H1 (cell line): Measurements from ENCODE around the gene PLD5. TPM values are rescaled to one million over a fixed set of nuclear protein-coding genes. Genes with fewer than 3 reads are reported as not detected.
A peak's percentile ranks its signal among the peaks of the same experiment; 100 is the strongest.

ENCODE experiments used
- CTCF ChIA-PET: fragments of 300-600 bp; sonication (Branson Sonifier 250); formaldehyde crosslinking; loops from one replicate; lab custom pipeline; 2021; ENCODE audit not compliant: partially characterized antibody; lab: Charles Lee
- POLR2A ChIA-PET: fragments of 300-600 bp; sonication (Branson Sonifier 250); formaldehyde crosslinking; loops from one replicate; lab custom pipeline; 2021; ENCODE audit warnings: inconsistent platforms; ENCODE audit not compliant: partially characterized antibody; lab: Charles Lee
- DNase-seq, 2 experiments: peaks; one replicate each; pipeline versions ENCODE4 v3.0.0 to v3.0.0-alpha.2; 2010 to 2022; ENCODE audit warnings: low spot score in 2 of 2, low read depth in 1 of 2, mixed read lengths in 1 of 2
- FAIRE-seq: peaks from 2 replicates; lab custom pipeline; 2011; peaks lifted over from hg19 to GRCh38; lab: Jason Lieb, UNC
- H2AFZ ChIP-seq: 2 replicates; pipeline ENCODE4 v1.8.1; 2012; ENCODE audit warnings: low read length, inconsistent platforms
- H2AK5ac ChIP-seq: 2 replicates; pipeline ENCODE4 v1.6.1; 2013; ENCODE audit warnings: low read depth, low read length
- H2BK120ac ChIP-seq: replicated peaks from 2 replicates; pipeline ENCODE3; 2013; ENCODE audit warnings: low read depth, low read length, inconsistent platforms
- H2BK12ac ChIP-seq: 2 replicates; pipeline ENCODE4 v1.6.1; 2013; ENCODE audit warnings: low read depth, low read length
- H2BK15ac ChIP-seq: 2 replicates; pipeline ENCODE4 v1.6.1; 2013; ENCODE audit warnings: low read length
- H2BK20ac ChIP-seq: 2 replicates; pipeline ENCODE4 v1.6.1; 2013; ENCODE audit warnings: low read length
- H2BK5ac ChIP-seq: 2 replicates; pipeline ENCODE4 v1.6.1; 2013; ENCODE audit warnings: low read depth, low read length
- H3K14ac ChIP-seq: 2 replicates; pipeline ENCODE4 v1.6.1; 2013; ENCODE audit warnings: inconsistent platforms; ENCODE audit not compliant: insufficient read length
- H3K18ac ChIP-seq: 2 replicates; pipeline ENCODE4 v1.6.1; 2013; ENCODE audit warnings: low read length; ENCODE audit errors: extremely low read depth
- H3K23ac ChIP-seq: 2 replicates; pipeline ENCODE4 v1.6.1; 2013; ENCODE audit warnings: inconsistent platforms; ENCODE audit not compliant: insufficient read length
- H3K23me2 ChIP-seq: 2 replicates; pipeline ENCODE4 v1.6.1; 2013; ENCODE audit warnings: low read depth, low read length
- H3K27ac ChIP-seq: 2 replicates; pipeline ENCODE4 v1.6.1; 2011; ENCODE audit warnings: low read depth, low read length, inconsistent platforms
- H3K27me3 ChIP-seq, 4 experiments: replicated peaks in 1 of 4; 1 replicate in 1 of 4; 2 replicates in 3 of 4; pipeline versions ENCODE4 v1.6.1 to v1.8.1; 2011 to 2013; ENCODE audit warnings: low read length in 3 of 4, mild to moderate bottlenecking in 3 of 4, inconsistent platforms in 2 of 4, mixed read lengths in 2 of 4, moderate library complexity in 1 of 4; ENCODE audit not compliant: control insufficient read depth in 3 of 4, insufficient read depth in 3 of 4; ENCODE audit errors: extremely low read depth in 1 of 4
- H3K36me3 ChIP-seq, 4 experiments: 2 replicates each; pipeline versions ENCODE4 v1.6.1 to v1.8.1; 2011 to 2013; ENCODE audit warnings: mild to moderate bottlenecking in 4 of 4, low read length in 3 of 4, moderate library complexity in 2 of 4, control low read depth in 1 of 4, inconsistent platforms in 1 of 4; ENCODE audit not compliant: insufficient read depth in 4 of 4, control insufficient read depth in 2 of 4
- H3K4ac ChIP-seq: replicated peaks from 2 replicates; pipeline ENCODE3; 2013; ENCODE audit warnings: low read length, low read depth, mixed read lengths, inconsistent platforms; ENCODE audit not compliant: insufficient read length
- H3K4me1 ChIP-seq, 4 experiments: replicated peaks in 1 of 4; 1 replicate in 1 of 4; 2 replicates in 3 of 4; pipeline versions ENCODE4 v1.6.1 to v1.8.1; 2011 to 2013; ENCODE audit warnings: low read length in 3 of 4, inconsistent platforms in 2 of 4, mixed read lengths in 1 of 4; ENCODE audit not compliant: insufficient read depth in 4 of 4, control insufficient read depth in 3 of 4
- H3K4me2 ChIP-seq, 2 experiments: 2 replicates each; pipeline versions ENCODE4 v1.6.1 to v1.8.1; 2011 to 2013; ENCODE audit warnings: low read depth in 2 of 2, low read length in 2 of 2, control low read depth in 1 of 2, inconsistent platforms in 1 of 2, mild to moderate bottlenecking in 1 of 2; ENCODE audit not compliant: insufficient read depth in 1 of 2
- H3K4me3 ChIP-seq, 4 experiments: fragments of 200-600, 300-600 bp in 1 of 4; sonication (generic), shearing (Covaris generic), sonication (Bioruptor Twin) in 1 of 4; 2 replicates each; pipeline versions ENCODE4 v1.5.1 to v1.8.1; 2011 to 2016; ENCODE audit warnings: low read length in 4 of 4, low read depth in 3 of 4, control low read depth in 2 of 4, inconsistent platforms in 2 of 4, mild to moderate bottlenecking in 2 of 4, mixed read lengths in 1 of 4, moderate library complexity in 1 of 4; ENCODE audit not compliant: insufficient read depth in 2 of 4; ENCODE audit errors: extremely low read depth in 1 of 4
- H3K56ac ChIP-seq: replicated peaks from 2 replicates; pipeline ENCODE3; 2013; ENCODE audit warnings: low read depth, mild to moderate bottlenecking, mixed read lengths, low read length, inconsistent platforms; ENCODE audit not compliant: insufficient read length
- H3K79me1 ChIP-seq: 2 replicates; pipeline ENCODE4 v1.6.1; 2013; ENCODE audit warnings: low read depth, low read length, control low read depth
- H3K79me2 ChIP-seq, 2 experiments: 2 replicates each; pipeline versions ENCODE4 v1.6.1 to v1.8.1; 2012 to 2013; ENCODE audit warnings: low read length in 2 of 2, mild to moderate bottlenecking in 2 of 2, inconsistent platforms in 1 of 2; ENCODE audit not compliant: insufficient read depth in 2 of 2, control insufficient read depth in 1 of 2
- H3K9ac ChIP-seq, 4 experiments: replicated peaks in 1 of 4; 1 replicate in 1 of 4; 2 replicates in 3 of 4; pipeline versions ENCODE4 v1.6.1 to v1.8.1; 2011 to 2013; ENCODE audit warnings: low read depth in 3 of 4, low read length in 3 of 4, control low read depth in 2 of 4, mild to moderate bottlenecking in 2 of 4, moderate library complexity in 2 of 4, inconsistent platforms in 1 of 4; ENCODE audit errors: extremely low read depth in 1 of 4
- H3K9me3 ChIP-seq, 2 experiments: 2 replicates each; pipeline versions ENCODE4 v1.6.1 to v1.8.1; 2012 to 2013; ENCODE audit warnings: mild to moderate bottlenecking in 2 of 2, moderate library complexity in 2 of 2, control low read depth in 1 of 2, inconsistent platforms in 1 of 2, low read depth in 1 of 2, low read length in 1 of 2, mixed read lengths in 1 of 2; ENCODE audit not compliant: insufficient read depth in 2 of 2
- H4K20me1 ChIP-seq, 2 experiments: replicated peaks in 1 of 2; 2 replicates each; pipeline versions ENCODE3 to v1.8.1; 2011 to 2013; ENCODE audit warnings: inconsistent platforms in 2 of 2, low read length in 2 of 2, mild to moderate bottlenecking in 1 of 2; ENCODE audit not compliant: insufficient read depth in 2 of 2, control insufficient read depth in 1 of 2
- H4K5ac ChIP-seq: 2 replicates; pipeline ENCODE4 v1.6.1; 2013; ENCODE audit warnings: low read length, low read depth, mixed read lengths, inconsistent platforms; ENCODE audit not compliant: insufficient read length
- H4K8ac ChIP-seq: 2 replicates; pipeline ENCODE4 v1.8.0; 2013; ENCODE audit warnings: mild to moderate bottlenecking, moderate library complexity, low read length, inconsistent platforms; ENCODE audit not compliant: insufficient read depth; ENCODE audit errors: extremely low read depth
- H4K91ac ChIP-seq: replicated peaks from 2 replicates; pipeline ENCODE3; 2013; ENCODE audit warnings: low read length, mixed read lengths, inconsistent platforms; ENCODE audit not compliant: insufficient read length
- CTBP2 ChIP-seq: IDR thresholded peaks from 2 replicates; pipeline ENCODE4 v1.7.0; 2011; ENCODE audit warnings: borderline replicate concordance, mild to moderate bottlenecking, moderate library complexity, mixed read lengths, low read length; ENCODE audit not compliant: insufficient read depth, insufficient read length
- EZH2 ChIP-seq: fragments of 200-600 bp; sonication (generic); IDR thresholded peaks from 2 replicates; pipeline ENCODE4 v1.7.1; 2012; ENCODE audit warnings: low read depth, mild to moderate bottlenecking, moderate library complexity, low read length, inconsistent platforms; ENCODE audit not compliant: severe bottlenecking
- TAF7 ChIP-seq: optimal IDR thresholded peaks from 2 replicates; pipeline ENCODE3; 2011; ENCODE audit warnings: low read depth, mild to moderate bottlenecking, inconsistent platforms, low read length, moderate library complexity, borderline replicate concordance
- WGBS, 2 experiments: shearing (Covaris generic) in 1 of 2; methylation state at CpG; one replicate each; pipeline versions ENCODE4 v1.1.6 to v1.1.7; 2013 to 2015; ENCODE audit warnings: low lambda C conversion rate in 2 of 2, mixed read lengths in 2 of 2, inconsistent platforms in 1 of 2, low coverage in 1 of 2, missing lambda C conversion rate in 1 of 2; ENCODE audit not compliant: insufficient replicate concordance in 2 of 2, insufficient coverage in 1 of 2, insufficient read length in 1 of 2; ENCODE audit errors: extremely low coverage in 1 of 2, missing lambda C conversion rate in 1 of 2; 5-methylcytosine and 5-hydroxymethylcytosine counted together
- polyA plus RNA-seq, 7 experiments: library from polyadenylated mRNA; depleted of rRNA in 3 of 7; stranded (reverse) in 5 of 7; unstranded in 2 of 7; fragments of >200 nt in 5 of 7; fragments of 200-250 nt in 2 of 7; gene quantifications; 1 replicate in 5 of 7; 2 replicates in 1 of 7; 4 replicates in 1 of 7; pipeline versions ENCODE4 v1.2.1 to v1.2.3, GENCODE V29; 2011 to 2013; ENCODE audit warnings: missing spikeins in 2 of 7, mixed read lengths in 2 of 7
- total RNA-seq: library from RNA; stranded (reverse); fragmentation: NEBNext Ultra II Directional; extraction: Animal tissue kit (Norgen Biotek cat#: 25700); gene quantifications from 2 replicates; pipeline ENCODE4 v1.2.1, GENCODE V29; 2021

PLD5 gene
- total and polyA plus RNA-seq, 2 of the 8 experiments (the other 6 are each of a cell fraction or from before 2014, with no cell fraction given) = 0.86 to 8.5 TPM

GRCh38 chr1:242209063-242209462 is 315.4 kb downstream of the PLD5 start:
- Histone ChIP-seq H3K27ac (no peak overlapping the region), H3K9ac (no peak overlapping the region), H2AFZ (no peak overlapping the region), H3K79me1 (no peaks in the 10 kb centered on the region), H2BK120ac (no peak overlapping the region), H4K5ac (no peak overlapping the region), H3K14ac (no peak overlapping the region), H2BK20ac (no peak overlapping the region), H2BK12ac (0 out of 2 replicates have a peak overlapping the region, but pooled peaks have one; percentile 19), H4K8ac (no peak overlapping the region), H3K4me1 (peaks cover 8 to 27% (median 23%) of the 10 kb centered on the region in 4 experiments), H3K27me3 (no peaks in the 10 kb centered on the region), H3K36me3 (no peaks in the 10 kb centered on the region), H3K9me3 (0 out of 4 replicates have a peak, but pooled peaks cover 0 to under 1% of the 10 kb centered on the region in 2 experiments), H3K23ac (no peak overlapping the region), H3K23me2 (no peaks in the 10 kb centered on the region), H3K4ac (no peak overlapping the region), H4K91ac (peak overlapping the region; percentile 52), H3K4me3 (no peak overlapping the region), H3K56ac (no peak overlapping the region), H3K4me2 (no peak overlapping the region), H2BK15ac (0 out of 2 replicates have a peak overlapping the region, but pooled peaks have one; percentile 46), H4K20me1 (no peaks in the 10 kb centered on the region), H2AK5ac (no peak overlapping the region), H3K79me2 (no peaks in the 10 kb centered on the region), H3K18ac (no peak overlapping the region), H2BK5ac (no peak overlapping the region)
- ChIA-PET CTCF (interaction anchor here (1.0 to 1.2 kb wide), 3 partner anchors 11 to 223 kb away, joined by 3 to 4 read pairs (median 3); no protein-coding TSS in a partner anchor), POLR2A (no interaction called here)
- DNase-seq (no peak), FAIRE-seq (no peak)
- 80% methylated on average over 11 of the region's 11 CpGs; no CpG with 5 or more reads in 1 of the 2 experiments for WGBS, 2 experiments
- TF ChIP-seq CTBP2 (no peak), EZH2 (no peak), TAF7 (no peak)
